ENCODE results near the gene CNOT4.
A peak's percentile ranks its signal among the peaks of the same experiment; 100 is the strongest.

- no peak for TF ChIP-seq YY1 (IDR thresholded peaks at IDR 0.05; ENCODE audit: low read depth)
- TF ChIP-seq RAD21 (IDR thresholded peaks at IDR 0.05; ENCODE audit: low read depth), result peak; percentile 44; the same call in 1 of the 2 replicates
- TF ChIP-seq EP300 (IDR thresholded peaks at IDR 0.05; ENCODE audit: borderline replicate concordance), result no peak
- TF ChIP-seq NFIC (IDR thresholded peaks at IDR 0.05), result no peak
- no peak for TF ChIP-seq TEAD4 (IDR thresholded peaks at IDR 0.05)
- no peak for TF ChIP-seq TAF1 (IDR thresholded peaks at IDR 0.05; ENCODE audit: low read depth)
- TF ChIP-seq CEBPB (IDR thresholded peaks at IDR 0.05), result no peak
Measured at GRCh38 chr7:135352285-135352684, 157.6 kb downstream of the CNOT4 start.
